ENCODE data around the gene FAM13A.
"Not testable (repeated sequence)": the region's sequence is repeated elsewhere in the genome, so short reads cannot be mapped to it uniquely, and the experiment has no call there.

Gene FAM13A

DNA sequence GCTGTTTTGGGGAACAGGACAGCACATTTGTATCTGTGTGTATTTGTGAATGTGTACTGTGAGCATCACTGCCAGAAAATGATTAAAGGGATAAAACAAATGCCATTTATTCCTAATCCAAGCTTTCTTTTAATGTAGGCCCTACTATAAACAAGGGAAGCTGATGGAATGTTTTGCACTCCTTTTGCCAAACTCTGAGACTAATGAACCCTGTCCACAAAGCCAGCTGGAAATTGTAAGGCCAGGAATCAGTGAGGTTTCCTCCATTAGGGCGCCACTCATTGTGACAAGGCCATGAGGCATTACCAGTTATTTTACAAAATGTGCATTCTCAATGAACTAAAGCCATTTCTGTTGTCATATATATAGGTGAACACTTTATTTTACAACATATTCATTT, 196.4 kb downstream of the FAM13A start:
- in situ Hi-C loops (cut with MboI; ENCODE audit: low sequenced_read_pairs) = no loop called here

DNA sequence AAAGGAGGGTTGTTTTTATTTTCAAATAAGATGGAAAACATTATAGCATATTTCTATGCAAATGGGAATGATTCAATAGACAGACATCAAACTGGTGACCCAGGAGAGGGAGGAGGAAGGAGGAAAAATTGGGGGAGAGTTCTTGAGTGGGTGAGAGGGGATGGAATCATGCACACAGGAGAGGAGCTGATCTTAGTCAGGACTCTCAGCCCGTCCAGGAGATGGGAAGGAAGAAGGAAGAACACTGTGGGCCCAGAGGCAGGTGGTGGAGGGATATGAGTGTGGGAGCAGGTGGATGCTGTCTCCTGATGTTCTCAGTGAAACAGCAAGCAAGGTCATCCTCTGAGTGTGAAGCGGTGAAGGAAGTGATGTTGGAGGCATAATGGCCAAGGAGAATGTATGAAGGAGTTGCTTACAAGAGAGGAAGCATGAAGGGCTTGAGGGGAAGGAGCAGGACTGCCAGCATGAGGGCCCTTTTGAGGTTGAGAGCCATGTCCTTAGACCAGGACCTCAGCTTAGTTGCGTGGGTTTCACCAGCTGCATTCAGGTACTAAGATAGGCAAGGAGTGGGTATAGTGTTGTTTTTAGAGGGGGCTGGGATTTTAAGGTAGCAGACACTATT, 197.7 kb downstream of the FAM13A start:
- in situ Hi-C loops (cut with MboI; ENCODE audit: low sequenced_read_pairs) = no loop called here

DNA sequence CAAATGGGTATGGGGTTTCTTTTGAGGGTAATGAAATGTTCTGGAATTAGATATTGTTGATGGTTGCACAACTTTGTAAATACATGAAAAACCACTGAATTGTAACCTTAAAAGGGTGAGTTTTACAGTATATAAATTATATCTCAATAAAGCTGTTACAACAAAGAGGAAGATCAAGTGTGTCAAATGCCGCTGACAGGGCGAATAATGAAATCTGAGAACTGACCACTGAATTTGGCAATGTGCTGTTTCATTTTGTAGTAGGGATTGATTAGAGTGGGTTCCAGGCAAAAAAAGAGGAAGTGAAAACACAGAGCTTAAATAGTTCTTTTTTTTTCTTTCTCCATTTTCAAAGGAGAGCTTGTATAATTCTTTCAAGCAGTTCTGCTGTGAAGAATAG, 198.2 kb downstream of the FAM13A start:
- in situ Hi-C loops (cut with MboI; ENCODE audit: low sequenced_read_pairs) = no loop called here

DNA sequence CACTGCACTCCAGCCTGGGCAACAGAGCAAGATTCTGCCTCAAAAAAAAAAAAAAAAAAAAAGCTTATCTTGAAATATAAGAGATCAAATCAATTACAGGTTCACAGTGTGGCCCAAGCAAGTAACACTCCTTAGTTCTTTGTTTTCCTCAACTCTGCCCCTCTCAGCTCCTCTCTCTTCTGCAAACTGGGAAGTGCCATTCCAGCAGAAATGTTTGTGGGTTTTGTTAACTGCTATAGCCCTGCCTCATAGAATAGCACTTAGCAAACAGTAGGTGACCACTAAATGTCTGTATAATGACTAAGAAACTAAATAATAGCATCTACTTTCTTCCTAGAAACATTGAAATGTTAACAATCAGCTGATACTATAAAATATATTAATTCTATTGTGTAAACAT, 199.4 kb downstream of the FAM13A start:
- in situ Hi-C loops (cut with MboI; ENCODE audit: low sequenced_read_pairs) = no loop called here

DNA sequence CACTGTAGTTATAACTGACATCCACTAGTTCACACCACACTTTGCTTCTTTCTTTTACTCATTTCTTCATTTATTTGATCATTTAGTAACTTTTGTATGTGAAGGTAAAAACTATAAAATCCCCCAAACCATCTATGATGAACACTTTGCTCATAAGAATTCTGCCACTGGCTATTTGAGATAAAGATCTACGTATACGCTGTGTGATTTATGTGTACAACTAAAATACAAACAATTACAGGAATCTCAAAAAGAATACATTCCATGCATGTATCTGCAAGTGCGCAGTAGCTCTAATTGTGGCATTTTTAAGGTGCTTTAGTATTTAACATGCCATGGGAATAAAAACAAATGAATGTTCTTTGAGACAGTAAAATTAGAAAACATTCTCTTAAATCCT, 202.5 kb downstream of the FAM13A start:
- in situ Hi-C loops (cut with MboI; ENCODE audit: low sequenced_read_pairs) = no loop called here

DNA sequence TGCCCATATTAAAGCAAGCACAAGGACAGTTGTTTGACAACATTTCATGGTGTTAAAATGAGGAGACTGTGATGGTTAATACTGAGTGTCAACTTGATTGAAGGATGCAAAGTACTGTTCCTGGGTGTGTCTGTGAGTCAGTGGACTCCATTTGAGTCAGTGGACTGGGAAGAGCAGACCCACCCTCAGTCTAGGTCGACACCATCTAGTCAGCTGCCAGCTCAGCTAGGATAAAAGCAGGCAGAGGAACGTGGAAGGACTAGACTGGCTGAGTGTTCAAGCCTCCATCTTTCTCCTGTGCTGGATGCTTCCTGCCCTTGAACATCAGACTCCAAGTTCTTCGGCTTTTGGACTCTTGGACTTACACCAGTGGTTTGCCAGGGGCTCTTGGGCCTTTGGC, 203.4 kb downstream of the FAM13A start:
- in situ Hi-C loops (cut with MboI; ENCODE audit: low sequenced_read_pairs) = not testable (repeated sequence)

DNA sequence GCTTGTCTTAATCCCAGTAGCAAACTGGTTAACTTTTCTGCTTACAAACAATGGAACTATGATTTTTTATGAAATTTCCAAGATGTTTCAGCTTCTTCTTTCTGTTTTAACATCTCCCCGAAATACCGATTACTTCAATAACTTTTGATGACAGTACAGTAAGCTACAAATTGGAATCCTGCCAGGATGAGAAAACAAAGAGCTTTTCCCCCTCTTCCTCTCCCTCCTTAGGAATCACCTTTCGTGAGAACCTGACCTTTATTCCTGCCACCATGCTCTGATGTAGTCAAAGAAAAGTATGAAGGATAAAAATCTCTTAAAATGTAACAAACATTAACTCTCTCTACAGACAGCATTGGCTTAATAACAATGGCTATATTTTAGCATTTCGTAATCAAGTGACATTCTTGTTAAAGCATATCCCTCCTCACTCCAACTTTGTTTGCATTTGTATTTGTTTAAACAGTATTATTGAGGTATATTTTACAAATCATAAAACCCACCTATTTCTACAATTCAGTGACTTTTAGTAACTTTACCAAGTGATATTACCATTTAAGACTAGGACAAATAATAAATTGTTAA, 210.7 kb downstream of the FAM13A start:
- in situ Hi-C loops (cut with MboI; ENCODE audit: low sequenced_read_pairs) = no loop called here

DNA sequence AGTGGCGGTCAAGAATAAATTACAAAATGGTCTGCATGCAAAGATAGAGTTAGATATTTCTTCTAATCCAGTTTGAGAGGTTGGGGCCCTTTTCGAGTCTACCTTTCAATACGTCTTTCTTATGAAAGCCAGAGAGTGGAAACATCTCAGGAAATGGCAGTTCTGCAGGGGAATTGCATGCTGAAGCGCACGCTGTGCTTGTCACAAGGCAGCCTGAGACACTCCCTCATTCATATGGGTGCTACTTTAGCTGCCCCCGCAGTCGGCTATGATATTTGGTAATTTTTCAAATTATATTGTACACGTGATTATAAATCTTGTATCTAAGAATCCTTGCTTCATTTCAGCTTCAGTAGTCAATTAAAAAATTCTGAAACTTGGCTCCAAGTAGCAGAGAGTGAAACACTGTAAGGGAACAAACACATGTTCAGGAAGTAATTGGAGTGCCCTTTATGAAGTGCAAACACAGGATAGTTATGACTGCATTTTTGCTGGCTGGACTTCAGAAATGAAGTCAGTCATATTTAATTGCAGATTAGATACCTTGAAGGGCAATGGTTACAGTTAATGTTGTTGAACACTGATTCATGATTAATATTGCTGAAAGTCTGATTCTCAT, 213.8 kb downstream of the FAM13A start:
- in situ Hi-C loops (cut with MboI; ENCODE audit: low sequenced_read_pairs) = no loop called here

DNA sequence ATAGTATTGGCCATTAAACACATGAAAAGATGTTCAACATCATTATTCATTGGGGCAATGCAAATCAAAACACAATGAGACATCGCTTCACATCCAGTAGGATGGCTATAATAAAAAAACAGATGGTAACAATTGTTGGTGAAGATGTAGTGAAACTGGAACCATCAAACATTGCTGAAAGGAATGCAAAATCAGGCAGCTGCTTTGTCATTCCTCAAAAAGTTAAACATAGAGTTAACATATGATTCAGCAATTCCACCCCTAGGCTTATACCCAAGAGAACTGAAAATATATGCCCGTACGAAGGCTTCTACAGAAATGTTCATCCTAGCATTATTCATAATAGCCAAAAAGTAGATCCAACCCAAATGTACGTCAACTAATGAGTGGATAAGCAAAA, 215.3 kb downstream of the FAM13A start:
- in situ Hi-C loops (cut with MboI; ENCODE audit: low sequenced_read_pairs) = no loop called here

DNA sequence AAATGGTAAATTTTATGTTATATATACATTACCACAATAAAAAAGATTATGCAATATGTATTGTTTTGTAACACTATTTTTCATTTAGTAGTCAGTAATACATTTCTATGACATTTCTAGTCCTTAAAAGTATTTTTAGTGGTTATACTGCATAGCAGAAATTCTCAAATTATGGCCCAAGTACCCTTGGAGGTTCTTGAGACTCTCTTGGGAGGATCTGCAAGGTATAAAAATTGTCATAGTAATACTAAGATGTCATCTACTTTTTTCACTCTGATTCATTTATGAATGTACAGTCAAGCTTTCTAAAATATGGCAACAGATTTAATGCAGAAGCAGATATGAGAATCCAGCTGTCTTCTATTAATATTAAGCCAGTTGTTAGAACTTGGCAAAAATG, 220.8 kb downstream of the FAM13A start:
- in situ Hi-C loops (cut with MboI; ENCODE audit: low sequenced_read_pairs) = no loop called here

DNA sequence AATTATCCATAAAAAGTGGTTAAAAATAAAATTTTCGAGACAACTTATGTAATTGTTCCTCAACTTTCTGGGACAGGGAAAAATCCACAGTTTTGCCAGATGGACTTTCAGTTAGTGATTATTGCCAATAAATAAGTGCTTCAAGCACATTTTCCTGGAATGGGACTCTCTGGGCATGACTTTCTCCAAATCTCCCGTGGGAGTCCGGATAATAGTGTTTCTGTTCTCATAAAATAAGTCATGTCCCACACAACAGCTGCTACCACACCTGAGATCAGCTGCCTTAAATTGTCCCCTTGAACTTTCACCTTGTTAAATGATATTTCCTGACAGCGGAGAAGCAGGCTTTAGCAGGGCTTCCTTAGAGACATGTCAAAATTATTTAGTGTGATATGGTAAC, 226.0 kb downstream of the FAM13A start:
- in situ Hi-C loops (cut with MboI; ENCODE audit: low sequenced_read_pairs) = no loop called here

DNA sequence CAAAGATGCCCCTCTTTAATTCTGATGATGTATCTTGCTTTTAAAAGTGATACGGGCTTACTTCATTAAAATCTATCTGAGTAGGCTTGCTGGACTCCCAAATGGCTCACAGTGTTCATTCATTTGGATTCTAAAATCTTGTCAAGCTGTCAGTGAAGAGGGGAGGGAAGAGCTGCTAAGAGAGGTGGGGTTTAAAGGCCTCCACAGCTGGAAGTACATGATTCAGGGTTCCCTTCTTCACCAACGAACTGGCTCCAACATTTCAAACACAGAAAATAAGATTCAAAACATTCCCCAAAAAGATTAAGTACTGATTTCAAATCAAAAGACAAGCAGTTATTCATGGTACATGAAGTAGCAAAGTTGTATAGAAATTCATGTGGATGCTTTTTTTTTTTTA, 226.4 kb downstream of the FAM13A start:
- in situ Hi-C loops (cut with MboI; ENCODE audit: low sequenced_read_pairs) = no loop called here

DNA sequence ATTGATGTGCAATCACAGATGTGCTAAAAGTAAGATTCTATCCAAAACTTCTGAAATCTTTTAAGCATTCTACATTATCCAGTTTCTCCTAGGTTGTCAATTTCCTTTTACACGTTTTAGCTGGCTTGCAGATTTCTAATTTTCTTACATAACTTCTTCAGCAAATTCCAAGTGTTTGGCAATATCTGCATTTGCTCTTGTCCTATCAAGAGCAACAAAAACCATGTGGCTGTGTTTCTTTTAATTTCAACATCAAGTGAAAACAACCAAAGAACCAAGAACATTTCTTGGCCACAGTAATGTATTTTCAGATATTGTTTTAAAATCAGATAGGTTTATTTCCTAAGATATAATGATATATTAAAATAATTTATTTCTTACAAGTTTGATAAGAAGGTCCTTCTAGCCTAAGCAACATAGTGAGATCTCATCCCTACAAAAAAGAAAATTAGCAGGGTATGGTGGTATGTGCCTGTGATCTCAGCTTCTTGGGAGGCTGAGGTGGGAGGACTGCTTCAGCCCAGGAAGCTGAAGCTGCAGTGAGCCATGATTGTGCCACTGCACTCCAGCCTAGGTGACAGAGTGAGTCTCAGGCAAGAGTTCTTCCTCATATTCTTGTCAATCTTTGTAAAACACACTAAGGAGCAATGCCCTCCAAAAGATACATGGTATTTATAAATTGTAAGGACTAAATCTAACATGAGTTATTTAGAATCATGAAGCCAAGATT, 228.0 kb downstream of the FAM13A start:
- in situ Hi-C loops (cut with MboI; ENCODE audit: low sequenced_read_pairs) = no loop called here

DNA sequence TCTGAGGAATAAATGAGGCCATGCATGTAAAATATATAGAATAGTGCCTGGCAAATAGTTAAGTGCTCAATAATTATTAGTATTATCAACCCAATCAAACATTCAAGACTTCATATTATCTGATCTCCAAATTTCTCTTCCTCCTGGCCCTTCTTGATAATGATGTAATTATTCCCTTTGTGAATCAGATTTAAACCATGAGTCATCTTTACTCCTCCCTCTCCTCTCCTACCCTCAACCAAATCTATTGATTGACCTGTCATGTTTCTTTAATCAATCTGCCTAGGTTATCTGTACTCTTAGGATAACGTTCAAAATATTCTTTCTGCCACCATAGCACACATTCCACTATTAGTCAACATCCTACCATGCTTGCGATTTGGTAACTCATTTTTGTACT, 229.5 kb downstream of the FAM13A start:
- in situ Hi-C loops (cut with MboI; ENCODE audit: low sequenced_read_pairs) = no loop called here

DNA sequence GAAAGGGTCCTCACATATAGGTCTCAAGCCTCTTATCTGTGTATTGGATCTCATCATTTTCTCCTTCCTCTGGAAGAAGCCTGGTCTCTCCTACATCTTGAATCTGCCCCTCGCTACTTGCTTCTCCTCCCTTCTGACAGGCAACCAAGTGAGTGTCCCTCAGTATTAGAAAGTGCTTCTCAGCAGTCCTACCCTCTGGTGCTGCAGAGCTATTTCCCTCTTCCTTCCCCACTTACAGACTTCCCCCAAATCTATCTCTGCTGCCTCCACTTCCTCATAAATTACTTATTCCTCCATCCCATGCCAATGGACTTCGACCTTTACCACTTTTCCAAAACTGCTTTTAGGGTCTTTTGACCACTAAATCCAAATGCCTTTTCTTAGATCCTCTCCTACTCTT, 230.2 kb downstream of the FAM13A start:
- in situ Hi-C loops (cut with MboI; ENCODE audit: low sequenced_read_pairs) = no loop called here

DNA sequence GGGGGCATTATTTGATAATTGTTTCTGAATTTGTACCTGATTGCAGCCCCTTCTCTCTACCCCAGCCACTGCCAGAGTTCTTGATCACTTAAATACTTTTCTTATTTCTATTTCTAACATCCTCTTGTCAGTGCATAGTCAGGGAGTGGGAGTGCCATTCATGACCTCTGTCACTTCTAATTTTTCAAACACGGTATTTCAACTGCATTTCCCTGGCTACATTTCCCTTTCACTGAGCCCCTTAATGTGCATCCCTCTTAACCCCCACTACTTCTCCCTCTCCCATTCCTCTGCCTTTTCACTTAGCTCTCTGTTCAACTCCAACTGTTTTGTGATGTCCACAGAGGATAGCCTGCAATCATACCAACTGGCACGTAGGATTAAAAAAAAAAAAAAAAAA, 231.1 kb downstream of the FAM13A start:
- in situ Hi-C loops (cut with MboI; ENCODE audit: low sequenced_read_pairs) = no loop called here

DNA sequence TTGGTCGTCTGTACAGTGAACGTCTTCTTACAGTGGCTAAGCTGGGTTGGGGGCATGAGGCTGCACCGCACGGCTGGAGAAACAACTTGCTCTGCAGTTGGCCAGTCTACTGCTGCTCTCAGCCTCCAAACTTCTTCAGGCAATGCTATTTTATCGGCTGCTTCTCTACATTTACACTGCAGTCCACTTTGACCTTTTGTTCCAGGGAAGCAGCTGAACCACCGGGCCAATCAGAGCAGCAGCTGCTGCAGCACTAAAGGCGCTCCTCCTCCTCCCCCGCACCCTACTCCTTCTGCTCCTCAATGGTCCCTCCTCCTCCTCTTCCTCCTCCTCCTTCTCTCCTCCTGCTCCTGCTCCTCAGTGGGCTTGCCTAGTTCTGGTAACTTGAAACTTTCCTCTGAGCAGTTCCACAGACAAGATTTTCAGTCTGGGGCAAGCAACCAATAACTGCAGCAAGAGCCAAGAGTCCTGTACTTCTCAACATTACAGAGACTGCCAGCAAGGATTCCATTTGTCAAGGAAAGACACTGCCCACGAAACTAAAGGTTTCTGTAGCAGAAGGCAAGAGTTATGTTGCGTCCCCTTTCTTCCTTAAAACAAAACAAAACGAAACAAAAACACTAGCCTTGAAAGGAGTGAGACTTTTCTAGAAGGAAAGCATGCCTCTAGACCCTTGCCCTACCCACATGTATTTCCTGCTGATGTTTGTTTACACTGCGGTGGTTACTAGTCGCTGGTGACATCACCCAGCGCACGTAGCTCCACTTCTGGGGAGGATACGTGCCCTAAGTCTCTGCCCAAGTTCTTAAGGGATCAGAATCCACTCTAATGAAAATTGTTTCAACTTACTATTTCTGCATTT, 233.7 kb downstream of the FAM13A start:
- in situ Hi-C loops (cut with MboI; ENCODE audit: low sequenced_read_pairs) = no loop called here

DNA sequence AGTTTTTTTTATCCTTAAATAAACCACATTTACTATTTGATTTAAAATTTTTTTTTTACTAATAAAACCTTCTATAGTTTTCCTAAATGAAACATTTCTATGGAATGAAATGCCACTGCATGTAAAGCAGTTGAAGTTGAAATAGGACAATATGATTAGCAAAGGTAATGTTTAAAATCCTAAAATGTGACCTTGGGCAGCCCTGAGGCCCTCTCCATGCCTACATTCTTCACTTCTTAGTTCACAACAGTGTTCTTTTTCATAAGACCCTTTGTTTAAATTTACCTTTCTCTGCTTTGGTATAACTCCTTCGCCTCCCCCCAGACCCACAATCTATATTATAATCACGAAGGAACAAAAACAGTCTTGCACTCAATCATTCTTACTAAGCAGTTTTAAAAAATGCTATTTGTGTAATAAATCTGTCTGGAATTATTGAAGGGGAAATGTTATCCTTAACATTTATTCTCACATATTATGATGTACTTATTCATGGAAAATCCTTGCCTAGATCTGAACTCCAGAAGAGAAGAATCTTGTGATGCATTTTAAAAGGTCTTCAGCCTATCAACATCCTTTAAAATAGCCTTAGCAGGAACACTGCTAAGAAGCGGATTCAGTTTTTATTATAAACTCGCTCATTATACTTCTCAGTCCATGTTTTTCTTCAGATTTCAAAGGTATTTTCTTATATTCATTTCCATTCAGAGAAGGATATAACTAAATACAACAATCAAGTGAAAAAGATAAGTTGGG, 234.8 kb downstream of the FAM13A start:
- in situ Hi-C loops (cut with MboI; ENCODE audit: low sequenced_read_pairs) = no loop called here

DNA sequence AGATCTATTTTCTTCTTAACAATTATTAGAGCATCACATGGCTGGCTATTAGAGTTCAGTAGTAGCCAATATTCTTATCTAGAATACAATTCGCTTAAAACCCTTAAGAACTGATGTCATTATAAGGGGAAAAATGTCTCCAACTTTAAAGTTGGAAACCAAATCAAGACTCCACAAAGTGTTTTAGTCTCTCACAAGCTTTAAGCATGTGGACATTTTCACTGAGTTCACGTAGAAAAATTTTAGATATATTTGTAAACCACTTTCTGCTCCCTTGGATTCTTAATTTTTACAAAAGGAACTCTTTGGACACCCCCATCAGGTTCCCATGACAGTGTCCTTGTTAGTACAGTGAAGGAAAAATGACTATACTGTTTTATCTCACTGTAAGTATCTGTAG, 235.5 kb downstream of the FAM13A start:
- in situ Hi-C loops (cut with MboI; ENCODE audit: low sequenced_read_pairs) = no loop called here

DNA sequence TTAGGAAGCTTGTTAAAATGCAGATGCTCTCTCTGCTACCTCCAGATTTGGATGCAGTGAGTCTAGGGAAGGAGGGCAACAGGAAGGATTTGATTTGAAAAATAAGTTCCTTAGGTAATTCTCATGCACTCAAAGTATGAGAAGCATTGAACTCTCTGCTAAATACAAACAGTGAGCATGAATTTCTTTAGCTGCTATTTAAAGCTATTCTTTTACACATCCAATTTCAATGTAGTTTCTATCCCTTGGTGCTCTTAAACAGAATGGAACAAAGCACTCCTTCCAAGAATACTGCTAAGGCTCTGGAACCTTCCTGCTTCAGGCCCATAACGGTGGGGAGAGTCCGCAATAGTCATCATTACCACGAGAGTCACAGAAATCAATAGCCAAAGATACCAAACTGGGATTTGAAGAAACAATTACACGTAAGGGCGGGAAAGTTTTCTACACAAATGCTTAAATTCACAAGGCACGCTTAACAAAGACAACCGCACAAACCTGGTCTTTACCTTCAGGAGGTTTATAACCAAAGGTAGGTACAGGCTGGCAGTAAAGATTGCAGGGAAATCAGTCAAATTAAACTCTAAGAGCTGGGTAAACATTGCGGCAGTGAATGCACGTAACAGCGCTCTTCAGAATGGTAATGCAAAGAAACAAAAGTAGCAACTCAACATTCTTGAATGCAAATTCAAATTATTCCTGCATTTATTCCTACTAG, 236.1 kb downstream of the FAM13A start:
- in situ Hi-C loops (cut with MboI; ENCODE audit: low sequenced_read_pairs) = no loop called here
